AML-193 (cell line): Measurements from ENCODE around the gene PINLYP.

Experiments used
- DNase-seq, 2 experiments: peaks; one replicate each; lab custom pipeline; 2025; lab: John Stamatoyannopoulos, UW

PINLYP gene

GRCh38 chr19:43606569-43607229 lies 31.1 kb downstream of the PINLYP start:
- no peak for DNase-seq

GRCh38 chr19:43607238-43608205 lies 31.9 kb downstream of the PINLYP start:
- DNase-seq, result no peak

- no peak for DNase-seq
Observed at GRCh38 chr19:43609872-43610271, 34.3 kb downstream of the PINLYP start.

- no peak for DNase-seq
Observed at GRCh38 chr19:43610493-43610892, 34.9 kb downstream of the PINLYP start.

- no peak for DNase-seq
Observed at GRCh38 chr19:43611788-43612187, 36.2 kb downstream of the PINLYP start, which contains the start of gene SRRM5. SRRM5 (plus strand) TSS chr19:43612088; CDS start chr19:43612122, 34 bp downstream.

- DNase-seq, result no peak
Observed at GRCh38 chr19:43612374-43612773, 36.8 kb downstream of the PINLYP start.

- no peak for DNase-seq
Observed at GRCh38 chr19:43616306-43616705, 40.7 kb downstream of the PINLYP start.

- DNase-seq, result no peak
Observed at GRCh38 chr19:43616954-43617353, 41.4 kb downstream of the PINLYP start.

- DNase-seq, result peak; percentile 54 to 60
Observed at GRCh38 chr19:43618921-43619261, 43.3 kb downstream of the PINLYP start.

- peak; percentile 76 to 79 for DNase-seq
Observed at GRCh38 chr19:43619262-43620060, 43.9 kb downstream of the PINLYP start, which contains the start of gene ZNF428. ZNF428 (minus strand) TSS chr19:43619629; CDS start chr19:43614304, 5,325 bp downstream.

GRCh38 chr19:43620061-43621001 lies 44.7 kb downstream of the PINLYP start:
- DNase-seq, result no peak

GRCh38 chr19:43622070-43622469 lies 46.5 kb downstream of the PINLYP start:
- no peak for DNase-seq

GRCh38 chr19:43622956-43623355 lies 47.4 kb downstream of the PINLYP start:
- DNase-seq, result no peak

- DNase-seq, result no peak
Observed at GRCh38 chr19:43623889-43624670, 48.5 kb downstream of the PINLYP start.

- no peak for DNase-seq
Observed at GRCh38 chr19:43624933-43625332, 49.3 kb downstream of the PINLYP start.

GRCh38 chr19:43625918-43626579 lies 50.4 kb downstream of the PINLYP start:
- DNase-seq, result no peak

- DNase-seq, result no peak
Observed at GRCh38 chr19:43626838-43627237, 51.2 kb downstream of the PINLYP start.

- DNase-seq, result no peak
Observed at GRCh38 chr19:43628646-43629326, 53.2 kb downstream of the PINLYP start.

GRCh38 chr19:43631491-43631890 lies 55.9 kb downstream of the PINLYP start:
- DNase-seq, result no peak
